ENCODE data around the gene ANK2. TPM values are rescaled to one million over a fixed set of nuclear protein-coding genes. Genes with fewer than 3 reads are reported as not detected.
A peak's percentile ranks its signal among the peaks of the same experiment; 100 is the strongest.

ANK2 gene
- total RNA-seq, 2 donors from 2014 or later = 21.3 to 81.6 TPM

- no peaks in the 10 kb centered on the region for H3K27me3 ChIP-seq (replicated peaks; ENCODE audit: insufficient read depth)
- no peak overlapping the region for H3K27ac ChIP-seq
- peaks cover 0 to 17% of the 10 kb centered on the region in 2 donors for H3K4me1 ChIP-seq (ENCODE audit: control insufficient read depth in 1 of 2, low read depth in 2 of 2)
- no peak overlapping the region for H3K4me3 ChIP-seq
- no peaks in the 10 kb centered on the region for H3K9me3 ChIP-seq
- ATAC-seq (ENCODE audit: insufficient number of reproducible peaks, low FRiP score, low read depth) = no peak
- no peak for DNase-seq (ENCODE audit: low spot score)
- H3K36me3 ChIP-seq = no peaks in the 10 kb centered on the region
- TF ChIP-seq CTCF (IDR thresholded peaks at IDR 0.05) = no peak
Measured at GRCh38 chr4:113398441-113399143, 349.1 kb downstream of the ANK2 start.

DNA sequence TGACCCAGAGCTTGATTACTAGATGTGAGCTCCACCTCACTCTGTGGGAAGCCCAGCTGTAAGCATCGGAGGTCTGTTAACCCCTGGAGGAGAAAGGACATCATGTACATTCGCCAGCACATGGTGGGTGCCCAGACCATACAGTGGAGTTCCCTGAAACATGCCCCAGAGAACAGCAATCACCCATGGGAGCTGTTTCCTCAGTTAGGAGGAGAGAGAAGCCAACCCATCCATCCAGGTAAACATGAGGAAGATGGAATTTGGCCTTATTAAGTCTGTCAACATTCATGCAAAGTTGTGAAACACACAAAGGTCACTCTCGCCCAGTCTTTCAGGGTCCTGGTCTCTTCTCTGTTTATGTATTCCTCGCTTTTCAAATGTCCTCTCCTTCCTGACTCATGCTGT, 354.7 kb downstream of the ANK2 start:
- no peak overlapping the region for H3K4me3 ChIP-seq
- no peaks in the 10 kb centered on the region for H3K9me3 ChIP-seq
- DNase-seq (ENCODE audit: low spot score) (no peak), ATAC-seq (ENCODE audit: insufficient number of reproducible peaks, low FRiP score, low read depth) (no peak)
- peaks cover 6 to 22% of the 10 kb centered on the region in 2 donors for H3K4me1 ChIP-seq (ENCODE audit: control insufficient read depth in 1 of 2, low read depth in 2 of 2)
- TF ChIP-seq CTCF (IDR thresholded peaks at IDR 0.05) = no peak
- no peaks in the 10 kb centered on the region for H3K36me3 ChIP-seq
- H3K27me3 ChIP-seq (replicated peaks; ENCODE audit: insufficient read depth) = no peaks in the 10 kb centered on the region
- H3K27ac ChIP-seq = no peak overlapping the region

- no peak overlapping the region for H3K4me3 ChIP-seq
- DNase-seq (ENCODE audit: low spot score) = no peak
- no peak for TF ChIP-seq CTCF (IDR thresholded peaks at IDR 0.05)
- H3K9me3 ChIP-seq = no peaks in the 10 kb centered on the region
- peak; percentile 5 for ATAC-seq (ENCODE audit: insufficient number of reproducible peaks, low FRiP score, low read depth)
- H3K36me3 ChIP-seq = no peaks in the 10 kb centered on the region
- H3K27ac ChIP-seq = peak overlapping the region in 1 of 2 donors; percentile 36
- no peaks in the 10 kb centered on the region for H3K27me3 ChIP-seq (replicated peaks; ENCODE audit: insufficient read depth)
- H3K4me1 ChIP-seq (ENCODE audit: control insufficient read depth in 1 of 2, low read depth in 2 of 2) = peaks cover 6 to 22% of the 10 kb centered on the region in 2 donors
Measured at GRCh38 chr4:113404841-113405240, 355.4 kb downstream of the ANK2 start.

- Histone ChIP-seq H3K9me3 (no peaks in the 10 kb centered on the region), H3K4me1 (ENCODE audit: control insufficient read depth in 1 of 2, low read depth in 2 of 2) (peaks cover 6 to 26% of the 10 kb centered on the region in 2 donors), H3K27me3 (replicated peaks; ENCODE audit: insufficient read depth) (no peaks in the 10 kb centered on the region), H3K27ac (no peak overlapping the region), H3K36me3 (no peaks in the 10 kb centered on the region), H3K4me3 (no peak overlapping the region)
- no peak for DNase-seq (ENCODE audit: low spot score)
- no peak for ATAC-seq (ENCODE audit: insufficient number of reproducible peaks, low FRiP score, low read depth)
- TF ChIP-seq CTCF (IDR thresholded peaks at IDR 0.05) = no peak
Measured at GRCh38 chr4:113405874-113406722, 356.6 kb downstream of the ANK2 start.

- no peaks in the 10 kb centered on the region for H3K36me3 ChIP-seq
- no peak overlapping the region for H3K27ac ChIP-seq
- ATAC-seq (ENCODE audit: insufficient number of reproducible peaks, low FRiP score, low read depth) (no peak), DNase-seq (ENCODE audit: low spot score) (no peak)
- peaks cover 6 to 26% of the 10 kb centered on the region in 2 donors for H3K4me1 ChIP-seq (ENCODE audit: control insufficient read depth in 1 of 2, low read depth in 2 of 2)
- H3K9me3 ChIP-seq = no peaks in the 10 kb centered on the region
- TF ChIP-seq CTCF (IDR thresholded peaks at IDR 0.05) = no peak
- H3K27me3 ChIP-seq (replicated peaks; ENCODE audit: insufficient read depth) = no peaks in the 10 kb centered on the region
- H3K4me3 ChIP-seq = no peak overlapping the region
Measured at GRCh38 chr4:113406723-113407016, 357.2 kb downstream of the ANK2 start.
